CD4-positive, alpha-beta T cell (primary cell): ENCODE data around the gene MSI2. TPM values are rescaled to one million over a fixed set of nuclear protein-coding genes. Genes with fewer than 3 reads are reported as not detected.

Experiments used
- ATAC-seq: fragments of 200-7000 bp; cut with Tn5 transposase; one replicate; pipeline ENCODE4 v1.10.0; 2022; ENCODE audit warnings: mild to moderate bottlenecking; ENCODE audit not compliant: poor library complexity
- CTCF ChIA-PET: fragments of 350-600 bp; sonication (Branson Sonifier 250); formaldehyde crosslinking; loops from one replicate; lab custom pipeline; 2021; ENCODE audit warnings: antibody characterized with exemption, inconsistent platforms; lab: Charles Lee
- POLR2A ChIA-PET: fragments of 350-600 bp; sonication (Branson Sonifier 250); formaldehyde crosslinking; loops from one replicate; lab custom pipeline; 2021; ENCODE audit warnings: antibody characterized with exemption, inconsistent platforms; lab: Charles Lee
- DNase-seq, 14 experiments: peaks; one replicate each; pipeline ENCODE4 v3.0.0-alpha.2; 2013 to 2020; ENCODE audit warnings: mixed read lengths in 2 of 14
- H3K27ac ChIP-seq, 2 donors: one replicate each; pipeline versions ENCODE4 v1.5.1 to v1.7.0; 2013; ENCODE audit warnings: low read length in 2 of 2, low read depth in 1 of 2, mild to moderate bottlenecking in 1 of 2
- H3K27me3 ChIP-seq, 2 experiments: 1 replicate in 1 of 2; 2 replicates in 1 of 2; pipeline versions ENCODE4 v1.6.1 to v1.7.0; 2013; ENCODE audit warnings: low read length in 2 of 2, control low read depth in 1 of 2, mild to moderate bottlenecking in 1 of 2, moderate library complexity in 1 of 2; ENCODE audit not compliant: insufficient read depth in 2 of 2, control insufficient read depth in 1 of 2
- H3K36me3 ChIP-seq: one replicate; pipeline ENCODE4 v1.6.1; 2013; ENCODE audit warnings: low read length, control low read depth; ENCODE audit not compliant: insufficient read depth
- H3K4me1 ChIP-seq: one replicate; pipeline ENCODE4 v1.6.1; 2013; ENCODE audit warnings: low read length, control low read depth; ENCODE audit not compliant: insufficient read depth
- H3K4me3 ChIP-seq: one replicate; pipeline ENCODE4 v1.5.1; 2013; ENCODE audit warnings: mild to moderate bottlenecking, low read length, moderate library complexity
- H3K9me3 ChIP-seq, 2 experiments: 1 replicate in 1 of 2; 2 replicates in 1 of 2; pipeline versions ENCODE4 v1.6.1 to v1.7.0; 2013; ENCODE audit warnings: low read length in 2 of 2, mild to moderate bottlenecking in 2 of 2, control low read depth in 1 of 2, moderate library complexity in 1 of 2; ENCODE audit not compliant: control insufficient read depth in 1 of 2, insufficient read depth in 1 of 2
- H3K27ac Mint-ChIP-seq: one replicate; pipeline ENCODE4 v1.8.0; 2020; ENCODE audit warnings: mixed read lengths
- H3K27me3 Mint-ChIP-seq: one replicate; pipeline ENCODE4 v1.8.0; 2021; ENCODE audit warnings: mixed read lengths
- H3K36me3 Mint-ChIP-seq: one replicate; pipeline ENCODE4 v1.8.0; 2021; ENCODE audit warnings: low read depth, mixed read lengths
- H3K4me1 Mint-ChIP-seq: one replicate; pipeline ENCODE4 v1.8.0; 2021; ENCODE audit warnings: low read depth, mixed read lengths
- H3K4me3 Mint-ChIP-seq: one replicate; pipeline ENCODE4 v1.8.0; 2020; ENCODE audit warnings: mild to moderate bottlenecking, mixed read lengths
- H3K9me3 Mint-ChIP-seq: one replicate; pipeline ENCODE4 v1.8.0; 2020; ENCODE audit warnings: mixed read lengths
- CTCF ChIP-seq: fragments of 200-600 bp; IDR thresholded peaks from one replicate; pipeline ENCODE4 v1.8.0; 2022; ENCODE audit warnings: antibody characterized with exemption, mild to moderate bottlenecking
- intact Hi-C, 2 experiments: fragments of 100-400 bp; cut with DNase I in 1 of 2; cut with micrococcal nuclease in 1 of 2; formaldehyde crosslinking; loops; one replicate each; pipeline versions ENCODE4 v1.15.1 to v1.9.0; 2023 to 2025; cut with DNase I, micrococcal nuclease
- total RNA-seq, 174 experiments: library from RNA in 2 of 174; stranded (reverse) in 2 of 174; gene quantifications; one replicate each; pipeline ENCODE4 v1.2.3 and lab custom pipeline; 2021 to 2026

MSI2 gene
- total RNA-seq, 2 experiments from 2014 or later = 129 to 132 TPM

- peaks cover 10% of the 10 kb centered on the region for H3K36me3 ChIP-seq
- H3K4me3 ChIP-seq = no peak overlapping the region
- ATAC-seq = no peak
- no peaks in the 10 kb centered on the region for H3K4me1 ChIP-seq
- Mint-ChIP-seq H3K36me3 (peaks cover 76% of the 10 kb centered on the region), H3K27ac (no peak overlapping the region), H3K4me3 (no peak overlapping the region), H3K4me1 (peaks cover 8% of the 10 kb centered on the region), H3K27me3 (no peaks in the 10 kb centered on the region), H3K9me3 (peaks cover 19% of the 10 kb centered on the region)
- H3K27ac ChIP-seq = no peak overlapping the region
- intact Hi-C loops = loop anchor here in 1 of 2 experiments (5.0 kb wide), 1 partner anchor 93 kb away; no protein-coding TSS in a partner anchor
- peaks cover 19 to 32% of the 10 kb centered on the region in 2 experiments for H3K9me3 ChIP-seq
- no peak for TF ChIP-seq CTCF
- CTCF ChIA-PET = no interaction called here
- H3K27me3 ChIP-seq = no peaks in the 10 kb centered on the region
- DNase-seq = no peak
- POLR2A ChIA-PET = no interaction called here
Observed at GRCh38 chr17:57384219-57384618, 127.9 kb downstream of the MSI2 start.

- Histone ChIP-seq H3K9me3 (peaks cover 22 to 25% of the 10 kb centered on the region in 2 experiments), H3K27me3 (no peaks in the 10 kb centered on the region), H3K27ac (no peak overlapping the region), H3K4me1 (no peaks in the 10 kb centered on the region), H3K4me3 (no peak overlapping the region), H3K36me3 (peaks cover 10% of the 10 kb centered on the region)
- Mint-ChIP-seq H3K4me1 (peaks cover 6% of the 10 kb centered on the region), H3K9me3 (peaks cover 19% of the 10 kb centered on the region), H3K4me3 (no peak overlapping the region), H3K36me3 (peaks cover 88% of the 10 kb centered on the region), H3K27me3 (no peaks in the 10 kb centered on the region), H3K27ac (no peak overlapping the region)
- ChIA-PET POLR2A (no interaction called here), CTCF (no interaction called here)
- intact Hi-C loops = no loop called here
- no peak for DNase-seq
- no peak for TF ChIP-seq CTCF
- ATAC-seq = no peak
Observed at GRCh38 chr17:57385975-57386374, 129.7 kb downstream of the MSI2 start.

- Histone ChIP-seq H3K4me1 (no peaks in the 10 kb centered on the region), H3K9me3 (peaks cover 23 to 32% of the 10 kb centered on the region in 2 experiments), H3K4me3 (no peak overlapping the region), H3K36me3 (peaks cover 12% of the 10 kb centered on the region), H3K27ac (no peak overlapping the region), H3K27me3 (no peaks in the 10 kb centered on the region)
- intact Hi-C loops = no loop called here
- Mint-ChIP-seq H3K4me1 (peaks cover 7% of the 10 kb centered on the region), H3K9me3 (peaks cover 19% of the 10 kb centered on the region), H3K4me3 (no peak overlapping the region), H3K36me3 (peaks cover 94% of the 10 kb centered on the region), H3K27ac (no peak overlapping the region), H3K27me3 (no peaks in the 10 kb centered on the region)
- DNase-seq (no peak), ATAC-seq (no peak)
- TF ChIP-seq CTCF = no peak
- POLR2A ChIA-PET = no interaction called here
- CTCF ChIA-PET = no interaction called here
Observed at GRCh38 chr17:57387575-57387974, 131.3 kb downstream of the MSI2 start.
